Neural crest cell (in vitro differentiated cells): Measurements from ENCODE around the gene DMAC2. TPM values are rescaled to one million over a fixed set of nuclear protein-coding genes. Genes with fewer than 3 reads are reported as not detected.
"Not testable (repeated sequence)": the region's sequence is repeated elsewhere in the genome, so short reads cannot be mapped to it uniquely, and the experiment has no call there.

Source experiments
- DNase-seq: peaks from one replicate; pipeline ENCODE4 v3.0.0; 2021; ENCODE audit warnings: low read depth, mixed read lengths, low spot score
- H3K27ac Mint-ChIP-seq: one replicate; pipeline ENCODE4 v1.8.0; 2021; ENCODE audit warnings: mild to moderate bottlenecking, mixed read lengths; ENCODE audit not compliant: unreplicated experiment
- H3K27me3 Mint-ChIP-seq: 2 replicates; pipeline ENCODE4 v1.8.0; 2021; ENCODE audit warnings: low read depth, mild to moderate bottlenecking, mixed read lengths
- H3K36me3 Mint-ChIP-seq: 2 replicates; pipeline ENCODE4 v1.8.0; 2021; ENCODE audit warnings: low read depth, mild to moderate bottlenecking, mixed read lengths
- H3K4me1 Mint-ChIP-seq: 2 replicates; pipeline ENCODE4 v1.8.0; 2021; ENCODE audit warnings: mixed read lengths
- H3K4me3 Mint-ChIP-seq: one replicate; pipeline ENCODE4 v1.8.0; 2021; ENCODE audit warnings: mild to moderate bottlenecking, mixed read lengths
- H3K9me3 Mint-ChIP-seq: 2 replicates; pipeline ENCODE4 v1.8.0; 2021; ENCODE audit warnings: mixed read lengths
- CTCF ChIP-seq: fragments of 200-600 bp; sonication (generic); conservative IDR thresholded peaks from 2 replicates; pipeline ENCODE4 v1.5.0; 2021; ENCODE audit warnings: antibody characterized with exemption, mild to moderate bottlenecking
- total RNA-seq: library from RNA; stranded (reverse); gene quantifications from 2 replicates; pipeline ENCODE4 v1.2.1, GENCODE V29; 2021

The DMAC2 gene
- total RNA-seq, 1 donor from 2014 or later: 63.1 TPM

GRCh38 chr19:41441321-41441945, 1.7 kb upstream of the DMAC2 start:
- no peak overlapping the region for H3K27ac Mint-ChIP-seq
- H3K36me3 Mint-ChIP-seq: peaks cover 2% of the 10 kb centered on the region
- H3K4me1 Mint-ChIP-seq: peaks cover 11% of the 10 kb centered on the region
- no peak overlapping the region for H3K4me3 Mint-ChIP-seq
- no peaks in the 10 kb centered on the region for H3K9me3 Mint-ChIP-seq
- TF ChIP-seq CTCF: no peak
- peaks cover 41% of the 10 kb centered on the region for H3K27me3 Mint-ChIP-seq
- no peak for DNase-seq

GRCh38 chr19:41437944-41438574, 1.7 kb downstream of the DMAC2 start:
- H3K27me3 Mint-ChIP-seq: peaks cover 14% of the 10 kb centered on the region
- H3K27ac Mint-ChIP-seq: no peak overlapping the region
- TF ChIP-seq CTCF: no peak
- peaks cover 11% of the 10 kb centered on the region for H3K4me1 Mint-ChIP-seq
- H3K4me3 Mint-ChIP-seq: peak overlapping the region; percentile 33
- H3K36me3 Mint-ChIP-seq: peaks cover 2% of the 10 kb centered on the region
- no peaks in the 10 kb centered on the region for H3K9me3 Mint-ChIP-seq
- DNase-seq: no peak

GRCh38 chr19:41436674-41436951, 3.1 kb downstream of the DMAC2 start:
- no peak for DNase-seq
- Mint-ChIP-seq H3K27ac (no peak overlapping the region), H3K27me3 (peaks cover 10% of the 10 kb centered on the region), H3K9me3 (no peaks in the 10 kb centered on the region), H3K4me3 (peak overlapping the region; percentile 25), H3K36me3 (peaks cover 5% of the 10 kb centered on the region), H3K4me1 (peaks cover 11% of the 10 kb centered on the region)
- TF ChIP-seq CTCF: no peak

GRCh38 chr19:41435936-41436673, 3.6 kb downstream of the DMAC2 start:
- H3K36me3 Mint-ChIP-seq: peaks cover 5% of the 10 kb centered on the region
- H3K27me3 Mint-ChIP-seq: peaks cover 6% of the 10 kb centered on the region
- H3K4me3 Mint-ChIP-seq: peak overlapping the region; percentile 25
- DNase-seq: no peak
- TF ChIP-seq CTCF: no peak
- peaks cover 11% of the 10 kb centered on the region for H3K4me1 Mint-ChIP-seq
- no peaks in the 10 kb centered on the region for H3K9me3 Mint-ChIP-seq
- no peak overlapping the region for H3K27ac Mint-ChIP-seq

- peaks cover 11% of the 10 kb centered on the region for H3K4me1 Mint-ChIP-seq
- H3K9me3 Mint-ChIP-seq, H3K27me3 Mint-ChIP-seq, H3K4me3 Mint-ChIP-seq, DNase-seq, H3K27ac Mint-ChIP-seq, H3K36me3 Mint-ChIP-seq: not testable (repeated sequence)
These were observed 4.3 kb downstream of the DMAC2 start for GRCh38 chr19:41435376-41435775.

GRCh38 chr19:41434450-41434849, 5.3 kb downstream of the DMAC2 start:
- no peak for TF ChIP-seq CTCF
- H3K4me1 Mint-ChIP-seq: peaks cover 8% of the 10 kb centered on the region
- no peaks in the 10 kb centered on the region for H3K27me3 Mint-ChIP-seq
- no peaks in the 10 kb centered on the region for H3K9me3 Mint-ChIP-seq
- H3K36me3 Mint-ChIP-seq: peaks cover 5% of the 10 kb centered on the region
- DNase-seq: no peak
- no peak overlapping the region for H3K27ac Mint-ChIP-seq
- peak overlapping the region; percentile 2 for H3K4me3 Mint-ChIP-seq
